GM21528 (cell line): ENCODE results near the gene EVX2.

Experiments used
- ATAC-seq: cut with Tn5 transposase; IDR thresholded peaks from one replicate; pipeline ENCODE4 v1.9.1; 2021; ENCODE audit warnings: mild to moderate bottlenecking, moderate library complexity; ENCODE audit not compliant: unreplicated experiment, low FRiP score

Gene EVX2

DNA sequence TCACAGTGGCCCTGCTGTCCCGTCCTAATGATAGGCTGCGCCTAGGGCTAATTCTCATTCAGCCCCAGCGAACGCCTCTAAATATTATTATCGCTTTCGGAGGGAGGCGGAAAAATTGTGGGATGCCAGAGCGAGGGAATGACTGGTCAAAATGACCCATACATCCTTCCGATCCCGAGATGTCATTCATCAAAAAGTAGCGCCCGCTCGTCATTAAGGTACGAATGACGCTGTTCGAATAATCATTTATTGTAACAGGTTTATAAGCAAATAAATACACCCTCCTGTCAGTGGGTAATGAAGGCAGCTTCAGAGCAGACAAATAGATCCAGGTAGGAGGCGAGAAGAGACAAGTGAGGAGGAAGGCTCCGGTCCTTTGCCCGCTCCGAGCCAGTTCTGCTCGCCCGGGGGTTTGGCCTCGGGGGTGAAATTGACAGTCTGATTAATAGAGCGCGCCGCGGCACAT is at the start of gene EVX2:
TSS of gene EVX2 (minus strand) at position 167 of the 466 bp plus-strand sequence. CDS start 186 bp downstream, outside the sequence.
- ATAC-seq = no peak

DNA sequence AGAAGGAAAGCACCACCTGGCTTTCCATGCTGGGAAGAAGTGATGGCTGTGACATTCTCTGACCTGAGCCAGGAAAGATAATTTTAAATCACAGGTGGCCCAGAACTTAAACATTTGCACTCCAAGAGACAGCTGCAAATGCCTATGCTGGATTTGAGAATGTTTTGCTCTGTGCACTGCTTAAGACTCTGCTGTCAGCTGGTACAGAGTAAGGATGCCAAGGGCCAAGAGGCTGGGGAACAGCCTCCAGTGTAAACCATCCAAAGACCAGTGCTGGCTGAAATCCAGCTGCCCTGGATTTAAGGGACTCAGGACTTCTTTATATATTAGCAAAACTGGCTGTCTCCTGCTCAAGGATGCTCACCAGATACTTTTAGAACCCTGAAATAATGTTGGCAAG is 49.6 kb upstream of the EVX2 start:
- ATAC-seq = no peak

DNA sequence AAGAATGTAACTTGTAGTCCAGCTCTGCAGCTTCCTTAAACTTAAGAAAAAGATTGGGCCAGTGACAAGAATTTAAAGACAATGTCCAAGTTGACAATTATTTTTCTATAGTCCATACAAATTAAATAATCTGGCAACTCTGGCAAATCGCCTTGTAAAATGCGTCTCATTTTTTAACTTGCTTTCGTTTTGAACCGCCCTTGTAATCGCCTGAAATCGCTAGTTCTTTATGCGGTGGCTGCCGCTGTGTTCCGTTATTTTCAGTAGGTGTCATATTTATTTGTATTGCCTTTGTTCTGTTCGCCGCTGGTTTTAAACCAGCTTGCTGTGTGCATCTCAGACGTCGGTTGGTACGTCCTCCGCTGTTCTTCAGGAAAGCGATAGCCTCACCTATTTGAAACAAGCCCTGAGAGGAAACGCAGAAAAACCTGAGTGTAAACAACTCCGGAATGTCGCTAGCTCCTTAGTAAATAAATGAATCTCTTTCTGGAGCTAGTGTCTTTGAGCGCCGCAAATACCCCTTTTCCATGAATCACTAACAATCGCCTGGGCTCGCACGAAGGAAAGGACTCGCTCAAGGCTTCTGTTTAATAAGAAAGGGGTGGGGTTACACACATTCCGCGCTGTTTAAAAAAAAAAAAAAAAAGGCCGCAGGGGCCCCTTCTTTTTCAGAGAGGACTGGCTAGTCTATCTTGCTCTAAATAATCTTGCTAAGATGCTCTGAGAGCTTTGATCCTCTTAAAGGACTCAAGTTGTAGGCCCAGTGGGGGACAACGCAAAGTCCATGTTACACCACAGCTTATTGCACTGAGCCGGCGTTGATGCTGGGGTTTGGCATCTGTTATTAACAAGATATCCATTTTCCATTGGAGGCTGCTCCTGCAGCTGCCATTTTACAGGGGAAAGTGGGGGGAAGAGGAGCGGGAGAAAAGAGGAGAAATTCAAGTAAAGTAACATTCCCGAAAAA is 48.7 kb upstream of the EVX2 start:
- ATAC-seq = no peak

DNA sequence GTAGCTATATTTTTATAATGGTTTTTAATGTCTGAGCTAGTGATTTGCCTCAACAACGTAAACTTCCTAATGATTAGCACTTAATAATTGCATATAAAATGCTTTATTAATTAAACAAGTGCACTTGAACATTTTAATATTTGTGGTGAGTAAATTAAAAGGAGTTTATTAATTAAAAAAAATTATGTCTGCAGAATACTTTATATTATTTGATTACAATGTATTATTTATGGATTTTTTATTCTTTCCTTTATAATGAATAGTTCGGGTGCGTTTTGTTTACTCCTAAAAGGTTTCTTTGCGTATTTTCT is 48.0 kb upstream of the EVX2 start:
- ATAC-seq = no peak

GRCh38 chr2:176130957-176131847 is 47.4 kb upstream of the EVX2 start:
- ATAC-seq = no peak

DNA sequence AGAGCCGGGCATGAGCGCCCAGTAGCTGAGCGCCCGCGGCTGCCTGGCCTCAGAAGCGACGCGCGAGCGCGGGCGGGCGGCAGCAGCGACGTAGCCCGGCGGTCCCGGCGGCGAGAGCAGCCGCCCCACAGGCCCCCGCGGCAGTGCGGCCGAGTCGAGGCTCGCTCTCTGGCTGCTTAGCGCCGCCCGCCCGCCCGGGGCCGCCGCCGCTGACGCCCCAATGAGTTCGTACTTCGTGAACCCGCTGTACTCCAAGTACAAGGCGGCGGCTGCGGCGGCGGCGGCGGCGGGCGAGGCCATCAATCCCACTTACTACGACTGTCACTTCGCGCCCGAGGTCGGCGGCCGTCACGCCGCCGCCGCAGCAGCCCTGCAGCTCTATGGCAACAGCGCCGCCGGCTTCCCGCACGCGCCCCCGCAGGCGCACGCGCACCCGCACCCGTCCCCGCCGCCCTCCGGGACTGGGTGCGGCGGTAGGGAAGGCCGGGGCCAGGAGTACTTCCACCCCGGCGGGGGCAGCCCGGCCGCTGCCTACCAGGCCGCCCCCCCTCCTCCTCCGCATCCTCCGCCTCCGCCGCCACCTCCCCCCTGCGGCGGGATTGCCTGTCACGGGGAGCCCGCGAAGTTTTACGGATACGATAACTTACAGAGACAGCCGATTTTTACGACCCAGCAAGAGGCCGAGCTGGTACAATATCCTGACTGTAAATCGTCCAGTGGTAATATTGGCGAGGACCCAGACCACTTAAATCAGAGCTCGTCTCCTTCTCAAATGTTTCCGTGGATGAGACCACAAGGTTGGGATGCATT is 46.6 kb upstream of the EVX2 start:
- no peak for ATAC-seq

- ATAC-seq = no peak
Observed at GRCh38 chr2:176129813-176130146, 46.0 kb upstream of the EVX2 start.

- no peak for ATAC-seq
Observed at GRCh38 chr2:176128982-176129796, 45.4 kb upstream of the EVX2 start, which contains the start of gene HOXD8. TSS of gene HOXD8 (plus strand) at chr2:176129705. CDS start at chr2:176130367, 662 bp downstream.

DNA sequence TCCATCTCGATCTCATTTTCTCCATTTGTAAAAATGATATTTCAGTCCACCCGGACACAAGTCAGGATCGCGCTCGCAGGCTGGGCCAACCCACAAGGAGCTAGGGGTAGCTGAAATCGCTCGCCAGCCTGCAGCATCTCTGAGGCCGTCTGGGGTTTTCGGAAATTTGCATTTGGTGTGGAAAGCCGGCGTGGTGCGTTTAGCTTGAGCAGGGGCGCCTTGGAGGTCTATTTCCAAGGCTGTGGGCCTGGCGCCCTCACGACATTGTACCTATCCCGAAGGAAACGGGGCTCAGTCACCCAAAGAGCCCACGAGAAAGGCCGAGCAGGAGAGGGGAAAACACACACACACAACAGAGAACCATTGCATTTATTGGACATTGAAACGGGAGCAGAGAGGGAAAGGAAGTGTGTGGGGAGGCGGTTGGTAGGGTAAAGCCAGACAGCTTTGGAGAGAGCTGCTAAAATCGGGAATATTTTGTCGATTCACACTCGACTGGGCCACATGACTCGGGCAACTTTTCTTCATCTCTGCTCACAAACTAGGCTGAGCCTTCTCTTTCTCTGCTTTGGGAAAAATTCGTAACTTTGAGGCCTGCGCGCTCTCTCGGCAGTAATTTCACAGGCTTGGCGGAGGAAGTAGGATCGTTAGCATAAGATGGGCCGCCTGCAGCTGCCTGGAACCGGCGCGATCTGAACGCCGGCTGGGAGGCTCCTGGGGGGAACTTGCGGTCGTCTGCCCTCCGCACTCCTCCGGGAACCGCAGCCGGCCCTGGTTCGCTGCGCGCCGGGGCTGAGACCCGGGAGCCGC is 44.6 kb upstream of the EVX2 start:
- no peak for ATAC-seq

DNA sequence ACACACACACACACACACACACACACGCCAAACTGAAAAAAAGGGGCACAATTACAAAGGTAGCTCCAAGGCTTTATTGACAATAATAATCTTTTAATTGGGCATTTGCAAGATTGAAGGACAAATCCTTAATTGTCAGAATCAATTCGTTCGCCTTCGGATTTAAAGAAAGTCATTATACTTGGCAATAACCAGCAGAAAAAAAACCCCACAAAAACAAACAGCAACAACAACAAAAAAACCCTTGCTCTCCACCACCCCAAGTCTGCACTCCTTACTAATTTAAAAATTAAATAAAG is 44.0 kb upstream of the EVX2 start:
- ATAC-seq = no peak

- ATAC-seq = no peak
Observed at GRCh38 chr2:176126929-176127773, 43.4 kb upstream of the EVX2 start.

DNA sequence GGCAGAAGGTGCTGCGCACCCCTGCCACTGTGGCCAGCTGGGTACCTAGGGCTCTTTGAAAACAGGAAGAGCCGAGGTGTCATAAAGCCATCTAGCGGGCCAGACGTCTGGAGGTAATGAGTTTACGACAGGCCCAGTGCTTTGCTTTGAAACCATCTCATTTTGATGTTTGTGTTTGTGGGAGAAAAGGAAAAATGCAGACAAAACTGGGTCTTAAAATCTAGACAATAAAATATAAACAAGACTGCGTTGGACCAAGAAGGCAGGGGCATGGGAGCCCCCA is 42.0 kb upstream of the EVX2 start:
- ATAC-seq = no peak

DNA sequence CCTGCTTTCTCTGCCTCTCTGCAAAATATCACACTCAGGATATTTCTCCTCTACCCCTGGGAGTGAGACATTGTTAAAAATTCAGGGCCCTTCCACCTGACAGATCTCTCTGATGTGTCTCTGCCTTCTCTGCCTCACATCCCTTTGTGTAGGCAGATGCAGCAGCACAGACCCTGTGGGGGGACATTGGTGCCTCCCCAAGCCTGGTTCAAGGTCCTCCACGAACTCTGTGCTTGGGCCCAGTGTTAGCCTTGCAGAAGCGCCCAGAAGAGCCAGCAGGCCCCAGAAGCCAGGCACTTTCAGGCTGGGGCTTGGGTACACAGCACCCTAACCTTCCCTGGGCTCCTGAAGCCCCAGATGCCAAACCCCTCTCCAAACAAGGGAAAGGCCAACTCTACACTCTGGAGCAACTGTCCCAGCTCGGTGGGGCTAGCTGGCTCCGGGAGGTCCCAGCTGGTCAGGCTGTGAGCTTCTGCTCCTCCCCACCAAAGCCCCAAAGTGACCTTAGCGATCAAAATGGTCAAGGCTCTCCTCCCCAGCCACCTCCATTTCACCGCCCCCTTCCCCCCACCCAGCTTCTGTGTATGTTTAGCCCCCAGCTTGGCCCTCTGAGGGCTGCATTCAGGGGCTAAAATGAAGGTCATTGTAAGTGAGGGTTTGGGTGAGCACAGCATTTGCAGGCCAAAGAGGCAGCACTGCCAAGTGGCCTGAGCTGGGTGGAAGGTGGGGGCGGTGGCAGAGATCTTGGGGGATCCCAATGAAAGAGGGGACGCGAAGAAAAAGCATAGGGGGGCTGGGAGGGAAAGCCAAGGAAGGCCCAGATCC is 41.4 kb upstream of the EVX2 start:
- no peak for ATAC-seq

- ATAC-seq = no peak
Observed at GRCh38 chr2:176124110-176124946, 40.6 kb upstream of the EVX2 start.

DNA sequence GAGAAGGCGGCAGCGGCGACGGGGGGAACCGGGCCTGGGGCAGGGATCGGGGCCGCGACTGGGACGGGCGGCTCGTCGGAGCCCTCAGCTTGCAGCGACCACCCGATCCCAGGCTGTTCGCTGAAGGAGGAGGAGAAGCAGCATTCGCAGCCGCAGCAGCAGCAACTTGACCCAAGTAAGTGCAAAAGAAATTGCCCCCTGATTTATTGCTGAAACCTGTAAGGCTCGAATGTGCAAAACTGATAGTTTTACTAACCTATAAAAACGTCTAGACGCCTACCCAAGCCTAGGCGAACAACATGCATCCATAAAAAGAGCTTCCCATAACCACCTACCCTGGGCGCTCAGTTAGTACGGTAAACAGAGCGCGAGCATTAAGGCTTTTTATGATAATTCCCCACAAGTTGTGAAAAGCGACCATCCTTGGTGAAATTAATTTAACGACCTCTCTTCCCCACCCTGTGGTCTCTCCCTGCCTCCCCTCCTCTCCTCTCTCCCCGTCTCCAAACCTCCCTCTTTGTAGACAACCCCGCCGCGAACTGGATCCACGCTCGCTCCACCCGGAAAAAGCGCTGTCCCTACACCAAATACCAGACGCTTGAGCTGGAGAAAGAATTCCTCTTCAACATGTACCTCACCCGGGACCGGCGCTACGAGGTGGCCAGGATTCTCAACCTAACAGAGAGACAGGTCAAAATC is 39.8 kb upstream of the EVX2 start:
- ATAC-seq = no peak
